Neural cell (in vitro differentiated cells): Measurements from ENCODE around the gene DTNBP1. TPM values are rescaled to one million over a fixed set of nuclear protein-coding genes. Genes with fewer than 3 reads are reported as not detected.
"Not testable (repeated sequence)": the region's sequence is repeated elsewhere in the genome, so short reads cannot be mapped to it uniquely, and the experiment has no call there.

Experiments used
- H2AFZ ChIP-seq: fragments of 200-600, 300-800 bp; sonication (generic), shearing (Covaris generic); 2 replicates; pipeline ENCODE4 v1.6.0; 2014; ENCODE audit warnings: low read depth, mild to moderate bottlenecking, antibody characterized with exemption, low read length, moderate library complexity
- H3F3A ChIP-seq: fragments of 200-600 bp; shearing (Covaris generic); 2 replicates; pipeline ENCODE4 v1.6.1; 2016; ENCODE audit warnings: mild to moderate bottlenecking, moderate library complexity, mixed read lengths, antibody characterized with exemption, low read length; ENCODE audit not compliant: insufficient read depth, poor library complexity, severe bottlenecking
- H3K27ac ChIP-seq: fragments of 200-600, 300-800 bp; sonication (generic), shearing (Covaris generic); 2 replicates; pipeline ENCODE4 v1.5.1; 2014; ENCODE audit warnings: mild to moderate bottlenecking, low read length, moderate library complexity
- H3K27me3 ChIP-seq: fragments of 300-800, 200-600 bp; sonication (generic), shearing (Covaris generic); 2 replicates; pipeline ENCODE4 v1.6.0; 2014; ENCODE audit warnings: mild to moderate bottlenecking, low read depth, low read length, moderate library complexity; ENCODE audit not compliant: insufficient read depth
- H3K36me3 ChIP-seq: fragments of 300-800, 200-600 bp; sonication (generic), shearing (Covaris generic); 2 replicates; pipeline ENCODE4 v1.5.1; 2014; ENCODE audit warnings: mild to moderate bottlenecking, antibody characterized with exemption, low read length, moderate library complexity; ENCODE audit not compliant: insufficient read depth
- H3K4me2 ChIP-seq: fragments of 300-800, 200-600 bp; sonication (generic), shearing (Covaris generic); 2 replicates; pipeline ENCODE4 v1.6.0; 2014; ENCODE audit warnings: mild to moderate bottlenecking, low read length
- H3K4me3 ChIP-seq: fragments of 300-800, 200-600 bp; sonication (generic), shearing (Covaris generic); 2 replicates; pipeline ENCODE4 v1.5.1; 2014; ENCODE audit warnings: mild to moderate bottlenecking, low read length, moderate library complexity
- H3K79me2 ChIP-seq: fragments of 200-600 bp; shearing (Covaris generic); replicated peaks from 2 replicates; pipeline ENCODE4 v1.6.0; 2014; ENCODE audit warnings: mild to moderate bottlenecking, low read length, moderate library complexity; ENCODE audit not compliant: insufficient read depth
- H3K9ac ChIP-seq: fragments of 300-800, 200-600 bp; sonication (generic), shearing (Covaris generic); 2 replicates; pipeline ENCODE4 v1.6.1; 2016; ENCODE audit warnings: mild to moderate bottlenecking, low read length, mixed read lengths
- H3K9me2 ChIP-seq: fragments of 200-600 bp; shearing (Covaris generic); 2 replicates; pipeline ENCODE4 v1.6.1; 2016; ENCODE audit warnings: mild to moderate bottlenecking, low read length, mixed read lengths; ENCODE audit not compliant: insufficient read depth
- H3K9me3 ChIP-seq: fragments of 200-600, 300-800 bp; sonication (generic), shearing (Covaris generic); 2 replicates; pipeline ENCODE4 v1.6.1; 2016; ENCODE audit warnings: mild to moderate bottlenecking, mixed run types, low read length, moderate library complexity, mixed read lengths
- H4K20me1 ChIP-seq: fragments of 200-600 bp; shearing (Covaris generic); 2 replicates; pipeline ENCODE4 v1.6.1; 2016; ENCODE audit warnings: mild to moderate bottlenecking, mixed run types; ENCODE audit not compliant: insufficient read depth
- EP300 ChIP-seq: fragments of 450-650 bp; conservative IDR thresholded peaks from 2 replicates; pipeline ENCODE4 v1.6.1; 2014; ENCODE audit warnings: antibody characterized with exemption, mild to moderate bottlenecking, moderate library complexity; ENCODE audit not compliant: poor library complexity, severe bottlenecking
- EZH2 ChIP-seq: fragments of 200-600, 300-800 bp; shearing (Covaris generic), sonication (generic); IDR thresholded peaks from 2 replicates; pipeline ENCODE4 v1.6.1; 2014; ENCODE audit warnings: antibody characterized with exemption, low read length, borderline replicate concordance, mild to moderate bottlenecking; ENCODE audit not compliant: insufficient read depth, poor library complexity, severe bottlenecking
- MXI1 ChIP-seq: fragments of 450-650 bp; conservative IDR thresholded peaks from 2 replicates; pipeline ENCODE4 v1.6.1; 2014; ENCODE audit warnings: antibody characterized with exemption, mild to moderate bottlenecking; ENCODE audit not compliant: poor library complexity, severe bottlenecking
- POLR2AphosphoS5 ChIP-seq: IDR thresholded peaks from 2 replicates; pipeline ENCODE4 v1.6.1; 2012
- RAD21 ChIP-seq: fragments of 450-650 bp; conservative IDR thresholded peaks from 2 replicates; pipeline ENCODE4 v1.6.1; 2014; ENCODE audit warnings: antibody characterized with exemption, mild to moderate bottlenecking, moderate library complexity
- SMC3 ChIP-seq: fragments of 450-650 bp; conservative IDR thresholded peaks from 2 replicates; pipeline ENCODE4 v1.6.1; 2014; ENCODE audit warnings: antibody characterized with exemption, mild to moderate bottlenecking, moderate library complexity; ENCODE audit not compliant: poor library complexity
- TAF1 ChIP-seq: IDR thresholded peaks from 2 replicates; pipeline ENCODE4 v1.6.1; 2012; ENCODE audit warnings: low read depth
- polyA plus RNA-seq: library from polyadenylated mRNA; depleted of rRNA; stranded (reverse); fragments of >200 nt; gene quantifications from 2 replicates; pipeline ENCODE4 v1.2.3, GENCODE V29; 2014
- TF ChIP-seq, protein P1 (sequence below): IDR thresholded peaks from 2 replicates; pipeline ENCODE4 v1.6.1; 2012; ENCODE audit warnings: borderline replicate concordance
- TF ChIP-seq, protein P2 (sequence below): fragments of 450-650 bp; IDR thresholded peaks from 2 replicates; pipeline ENCODE4 v1.5.1; 2014; ENCODE audit warnings: antibody characterized with exemption, mild to moderate bottlenecking, moderate library complexity; ENCODE audit not compliant: poor library complexity, severe bottlenecking

DTNBP1 gene
- polyA plus RNA-seq, 1 donor from 2014 or later: 22.6 TPM

DNA sequence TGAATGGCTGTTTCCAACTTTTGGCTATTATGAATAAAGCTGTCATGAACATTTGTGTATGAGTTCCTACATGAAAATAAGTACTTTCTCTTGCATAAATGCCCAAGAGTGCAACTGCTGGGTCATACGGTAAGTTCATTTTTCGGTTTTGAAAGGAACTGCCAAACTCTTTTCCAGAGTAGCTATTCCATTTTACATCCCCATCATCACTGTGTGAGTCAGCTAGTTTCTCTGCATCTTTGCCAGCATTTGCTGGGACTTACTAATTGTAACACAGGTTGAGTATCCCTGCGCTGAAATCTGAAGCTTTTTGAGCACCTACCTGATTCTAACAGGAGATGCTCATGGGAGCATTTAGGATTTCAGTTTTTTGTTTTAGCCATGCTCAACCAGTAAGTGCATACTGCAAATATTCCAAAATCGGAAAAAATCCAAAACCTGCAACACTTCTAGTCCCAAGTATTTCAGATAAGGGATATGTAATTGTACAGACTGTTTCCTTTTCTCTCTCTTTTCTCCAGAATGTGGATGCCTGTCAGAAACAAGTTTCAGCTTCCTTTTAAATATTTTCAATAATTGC, 118.4 kb downstream of the DTNBP1 start:
- H3K4me2 ChIP-seq: no peak overlapping the region
- no peaks in the 10 kb centered on the region for H3F3A ChIP-seq
- no peaks in the 10 kb centered on the region for H3K27me3 ChIP-seq
- H3K9me2 ChIP-seq: no peaks in the 10 kb centered on the region
- TF ChIP-seq SMC3 (no peak), EZH2 (no peak), POLR2AphosphoS5 (no peak), TAF1 (no peak), EP300 (no peak), RAD21 (no peak), MXI1 (no peak)
- TF ChIP-seq, protein P1, sequence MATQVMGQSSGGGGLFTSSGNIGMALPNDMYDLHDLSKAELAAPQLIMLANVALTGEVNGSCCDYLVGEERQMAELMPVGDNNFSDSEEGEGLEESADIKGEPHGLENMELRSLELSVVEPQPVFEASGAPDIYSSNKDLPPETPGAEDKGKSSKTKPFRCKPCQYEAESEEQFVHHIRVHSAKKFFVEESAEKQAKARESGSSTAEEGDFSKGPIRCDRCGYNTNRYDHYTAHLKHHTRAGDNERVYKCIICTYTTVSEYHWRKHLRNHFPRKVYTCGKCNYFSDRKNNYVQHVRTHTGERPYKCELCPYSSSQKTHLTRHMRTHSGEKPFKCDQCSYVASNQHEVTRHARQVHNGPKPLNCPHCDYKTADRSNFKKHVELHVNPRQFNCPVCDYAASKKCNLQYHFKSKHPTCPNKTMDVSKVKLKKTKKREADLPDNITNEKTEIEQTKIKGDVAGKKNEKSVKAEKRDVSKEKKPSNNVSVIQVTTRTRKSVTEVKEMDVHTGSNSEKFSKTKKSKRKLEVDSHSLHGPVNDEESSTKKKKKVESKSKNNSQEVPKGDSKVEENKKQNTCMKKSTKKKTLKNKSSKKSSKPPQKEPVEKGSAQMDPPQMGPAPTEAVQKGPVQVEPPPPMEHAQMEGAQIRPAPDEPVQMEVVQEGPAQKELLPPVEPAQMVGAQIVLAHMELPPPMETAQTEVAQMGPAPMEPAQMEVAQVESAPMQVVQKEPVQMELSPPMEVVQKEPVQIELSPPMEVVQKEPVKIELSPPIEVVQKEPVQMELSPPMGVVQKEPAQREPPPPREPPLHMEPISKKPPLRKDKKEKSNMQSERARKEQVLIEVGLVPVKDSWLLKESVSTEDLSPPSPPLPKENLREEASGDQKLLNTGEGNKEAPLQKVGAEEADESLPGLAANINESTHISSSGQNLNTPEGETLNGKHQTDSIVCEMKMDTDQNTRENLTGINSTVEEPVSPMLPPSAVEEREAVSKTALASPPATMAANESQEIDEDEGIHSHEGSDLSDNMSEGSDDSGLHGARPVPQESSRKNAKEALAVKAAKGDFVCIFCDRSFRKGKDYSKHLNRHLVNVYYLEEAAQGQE: no peak
- TF ChIP-seq, protein P2, sequence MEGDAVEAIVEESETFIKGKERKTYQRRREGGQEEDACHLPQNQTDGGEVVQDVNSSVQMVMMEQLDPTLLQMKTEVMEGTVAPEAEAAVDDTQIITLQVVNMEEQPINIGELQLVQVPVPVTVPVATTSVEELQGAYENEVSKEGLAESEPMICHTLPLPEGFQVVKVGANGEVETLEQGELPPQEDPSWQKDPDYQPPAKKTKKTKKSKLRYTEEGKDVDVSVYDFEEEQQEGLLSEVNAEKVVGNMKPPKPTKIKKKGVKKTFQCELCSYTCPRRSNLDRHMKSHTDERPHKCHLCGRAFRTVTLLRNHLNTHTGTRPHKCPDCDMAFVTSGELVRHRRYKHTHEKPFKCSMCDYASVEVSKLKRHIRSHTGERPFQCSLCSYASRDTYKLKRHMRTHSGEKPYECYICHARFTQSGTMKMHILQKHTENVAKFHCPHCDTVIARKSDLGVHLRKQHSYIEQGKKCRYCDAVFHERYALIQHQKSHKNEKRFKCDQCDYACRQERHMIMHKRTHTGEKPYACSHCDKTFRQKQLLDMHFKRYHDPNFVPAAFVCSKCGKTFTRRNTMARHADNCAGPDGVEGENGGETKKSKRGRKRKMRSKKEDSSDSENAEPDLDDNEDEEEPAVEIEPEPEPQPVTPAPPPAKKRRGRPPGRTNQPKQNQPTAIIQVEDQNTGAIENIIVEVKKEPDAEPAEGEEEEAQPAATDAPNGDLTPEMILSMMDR: no peak
- H3K4me3 ChIP-seq: no peak overlapping the region
- no peak overlapping the region for H2AFZ ChIP-seq
- no peak overlapping the region for H3K9ac ChIP-seq
- H4K20me1 ChIP-seq: no peaks in the 10 kb centered on the region
- no peaks in the 10 kb centered on the region for H3K9me3 ChIP-seq
- H3K27ac ChIP-seq: no peak overlapping the region
- H3K79me2 ChIP-seq: no peaks in the 10 kb centered on the region
- no peaks in the 10 kb centered on the region for H3K36me3 ChIP-seq

GRCh38 chr6:15543332-15543917, 119.4 kb downstream of the DTNBP1 start:
- H3K9ac ChIP-seq, H3K27ac ChIP-seq, H3K9me3 ChIP-seq, H3F3A ChIP-seq, H3K27me3 ChIP-seq, H3K36me3 ChIP-seq, H3K9me2 ChIP-seq, H3K4me3 ChIP-seq, H2AFZ ChIP-seq, H4K20me1 ChIP-seq, H3K79me2 ChIP-seq, H3K4me2 ChIP-seq: not testable (repeated sequence)
